Right cardiac atrium (tissue), 5 donors: Measurements from ENCODE around the gene SYTL3. TPM values are rescaled to one million over a fixed set of nuclear protein-coding genes. Genes with fewer than 3 reads are reported as not detected.
"Not testable (repeated sequence)": the region's sequence is repeated elsewhere in the genome, so short reads cannot be mapped to it uniquely, and the experiment has no call there.

Experiments
- ATAC-seq, 2 donors: fragments of 200-7000 bp; cut with Tn5 transposase; one replicate each; pipeline versions ENCODE4 v1.8.0 to v1.9.1; 2020; ENCODE audit warnings: moderate library complexity in 2 of 2, mild to moderate bottlenecking in 1 of 2
- DNase-seq, 3 donors: peaks; one replicate each; pipeline ENCODE4 v3.0.0-alpha.2; 2020
- H3K27ac ChIP-seq: one replicate; pipeline ENCODE4 v1.5.1; 2013; ENCODE audit warnings: mild to moderate bottlenecking, low read length, control low read depth, moderate library complexity
- H3K27me3 ChIP-seq: one replicate; pipeline ENCODE4 v1.6.1; 2013; ENCODE audit not compliant: control insufficient read depth, insufficient read depth
- H3K4me1 ChIP-seq: one replicate; pipeline ENCODE4 v1.6.1; 2013; ENCODE audit warnings: low read length; ENCODE audit not compliant: control insufficient read depth, insufficient read depth
- H3K4me3 ChIP-seq: one replicate; pipeline ENCODE4 v1.5.1; 2013; ENCODE audit warnings: low read length, control low read depth
- H3K9me3 ChIP-seq: one replicate; pipeline ENCODE4 v1.6.1; 2013; ENCODE audit warnings: low read length; ENCODE audit not compliant: control insufficient read depth
- WGBS: extraction: QIAGEN DNeasy Blood & Tissue Kit; methylation state at CpG from one replicate; pipeline ENCODE4 v1.1.7; 2013; 5-methylcytosine and 5-hydroxymethylcytosine counted together
- intact Hi-C, 4 donors: fragments of 100-400 bp; cut with DNase I; formaldehyde crosslinking; loops; one replicate each; pipeline versions ENCODE4 v1.11.0 to v1.14.0; 2022 to 2023
- polyA plus RNA-seq: library from polyadenylated mRNA; stranded (reverse); fragments of 200-250 nt; gene quantifications from one replicate; pipeline ENCODE4 v1.2.3, GENCODE V29; 2013
- total RNA-seq, 4 donors: library from RNA; stranded (reverse); fragmentation: NEBNext Ultra II Directional; extraction: Animal tissue kit (Norgen Biotek cat#: 25700); gene quantifications; one replicate each; pipeline ENCODE4 v1.2.1, GENCODE V29; 2021
- donor health status: healthy with polysubstance abuse.
- donor health status: DM: no; HTN: yes; CAD: no.
- donor health status: DM: no; HTN: no; CAD: no.
- donor health status: DM: no; HTN: yes; CAD: no; lungs with severe emphysema.
- donor health status: DM: yes; HTN: yes; CAD: no.

Gene SYTL3
- total and polyA plus RNA-seq, 5 donors = 5.0 to 10.4 (median 9.7) TPM

GRCh38 chr6:158643836-158644230 is 6.0 kb upstream of the SYTL3 start:
- peaks cover 12% of the 10 kb centered on the region for H3K4me1 ChIP-seq
- no peaks in the 10 kb centered on the region for H3K27me3 ChIP-seq
- ATAC-seq (no peak), DNase-seq (no peak)
- peak overlapping the region; percentile 84 for H3K27ac ChIP-seq
- intact Hi-C loops = loop anchor here in 1 of 4 donors (10.0 kb wide), 1 partner anchor 51 kb away; no protein-coding TSS in a partner anchor
- no peaks in the 10 kb centered on the region for H3K9me3 ChIP-seq
- WGBS = under 1% methylated on average over 21 of the region's 21 CpGs
- H3K4me3 ChIP-seq = peak overlapping the region; percentile 68

- H3K27ac ChIP-seq = peak within 1 kb of the TSS; percentile 84
- under 1% methylated on average over 79 of the region's 81 CpGs for WGBS
Measured at GRCh38 chr6:158644231-158645063, 5.4 kb upstream of the SYTL3 start, which contains the start of gene DYNLT1. Gene DYNLT1 (minus strand): TSS chr6:158644743. CDS start chr6:158644708, 35 bp downstream.

GRCh38 chr6:158645064-158646022 is 4.5 kb upstream of the SYTL3 start:
- ATAC-seq = no peak
- intact Hi-C loops = loop anchor here in 1 of 4 donors (10.0 kb wide), 1 partner anchor 49 kb away; no protein-coding TSS in a partner anchor
- WGBS = 33% methylated on average over 21 of the region's 21 CpGs

More at GRCh38 chr6:158644231-158645063, 5.4 kb upstream of the SYTL3 start, which contains the start of gene DYNLT1:
- intact Hi-C loops = loop anchor here in 1 of 4 donors (10.0 kb wide), 1 partner anchor 50 kb away; no protein-coding TSS in a partner anchor
- DNase-seq (peak; percentile 96 to 98 (median 98)), ATAC-seq (peak; percentile 96 to 97)
- H3K27me3 ChIP-seq = no peaks in the 10 kb centered on the region
- H3K4me3 ChIP-seq = peak within 1 kb of the TSS; percentile 68
- no peaks in the 10 kb centered on the region for H3K9me3 ChIP-seq
- peaks cover 7% of the 10 kb centered on the region for H3K4me1 ChIP-seq

GRCh38 chr6:158646023-158646910 is 3.6 kb upstream of the SYTL3 start:
- H3K4me3 ChIP-seq = no peak overlapping the region
- ATAC-seq (no peak), DNase-seq (no peak)
- H3K4me1 ChIP-seq = peaks cover 6% of the 10 kb centered on the region
- 71% methylated on average over 10 of the region's 10 CpGs for WGBS
- intact Hi-C loops = loop anchor here in 1 of 4 donors (10.0 kb wide), 1 partner anchor 49 kb away; no protein-coding TSS in a partner anchor
- H3K27ac ChIP-seq = no peak overlapping the region
- no peaks in the 10 kb centered on the region for H3K9me3 ChIP-seq
- H3K27me3 ChIP-seq = no peaks in the 10 kb centered on the region

More at GRCh38 chr6:158645064-158646022, 4.5 kb upstream of the SYTL3 start:
- Histone ChIP-seq H3K4me3 (peak overlapping the region; percentile 68), H3K4me1 (peaks cover 8% of the 10 kb centered on the region), H3K9me3 (no peaks in the 10 kb centered on the region), H3K27me3 (no peaks in the 10 kb centered on the region), H3K27ac (peak overlapping the region; percentile 84)
- DNase-seq = no peak

- H3K27ac ChIP-seq = no peak overlapping the region
- H3K4me3 ChIP-seq = no peak overlapping the region
- ATAC-seq (no peak), DNase-seq (no peak)
- no peaks in the 10 kb centered on the region for H3K9me3 ChIP-seq
- WGBS = 51% methylated on average over 4 of the region's 4 CpGs
- H3K27me3 ChIP-seq = no peaks in the 10 kb centered on the region
- H3K4me1 ChIP-seq = peaks cover 3% of the 10 kb centered on the region
- intact Hi-C loops = loop anchor here in 1 of 4 donors (10.0 kb wide), 1 partner anchor 47 kb away; no protein-coding TSS in a partner anchor
Measured at GRCh38 chr6:158647501-158647900, 2.4 kb upstream of the SYTL3 start.

GRCh38 chr6:158648682-158649131 is 1.1 kb upstream of the SYTL3 start:
- ATAC-seq = no peak
- no peaks in the 10 kb centered on the region for H3K9me3 ChIP-seq
- 55% methylated on average over 5 of the region's 5 CpGs for WGBS
- H3K4me1 ChIP-seq = peaks cover 3% of the 10 kb centered on the region
- DNase-seq = no peak
- H3K27ac ChIP-seq = peak overlapping the region; percentile 39
- H3K27me3 ChIP-seq = no peaks in the 10 kb centered on the region
- intact Hi-C loops = loop anchor here in 1 of 4 donors (10.0 kb wide), 1 partner anchor 46 kb away; no protein-coding TSS in a partner anchor
- H3K4me3 ChIP-seq = no peak overlapping the region

GRCh38 chr6:158651981-158652737 is 2.3 kb downstream of the SYTL3 start:
- WGBS = 86% methylated on average over 17 of the region's 17 CpGs
- H3K4me1 ChIP-seq, DNase-seq, H3K9me3 ChIP-seq, H3K4me3 ChIP-seq, H3K27ac ChIP-seq, intact Hi-C loops, ATAC-seq, H3K27me3 ChIP-seq: not testable (repeated sequence)

GRCh38 chr6:158653577-158654354 is 3.9 kb downstream of the SYTL3 start:
- Histone ChIP-seq H3K27ac (peak overlapping the region; percentile 80), H3K27me3 (no peaks in the 10 kb centered on the region), H3K4me1 (peaks cover 4% of the 10 kb centered on the region), H3K9me3 (no peaks in the 10 kb centered on the region), H3K4me3 (no peak overlapping the region)
- peak in 1 of 3 donors; percentile 76 for DNase-seq
- ATAC-seq = peak; percentile 62 to 67
- WGBS = 44% methylated on average over 15 of the region's 15 CpGs
- intact Hi-C loops = no loop called here

- peak; percentile 84 to 90 (median 84) for DNase-seq
- peak; percentile 93 to 95 for ATAC-seq
- Histone ChIP-seq H3K9me3 (no peaks in the 10 kb centered on the region), H3K27ac (peak overlapping the region; percentile 80), H3K27me3 (no peaks in the 10 kb centered on the region), H3K4me1 (peaks cover 4% of the 10 kb centered on the region), H3K4me3 (no peak overlapping the region)
- WGBS = 25% methylated on average over 6 of the region's 6 CpGs
- intact Hi-C loops = no loop called here
Measured at GRCh38 chr6:158654498-158654897, 4.6 kb downstream of the SYTL3 start.
